Measurements from ENCODE around the gene AKT1S1. TPM values are rescaled to one million over a fixed set of nuclear protein-coding genes. Genes with fewer than 3 reads are reported as not detected.

The AKT1S1 gene
- total and polyA plus RNA-seq, 7 donors: 48.0 to 103 (median 57.7) TPM

GRCh38 chr19:49856574-49857021, 20.6 kb downstream of the AKT1S1 start:
- Histone ChIP-seq H3K27me3 (ENCODE audit: insufficient read depth in 3 of 3, low read length in 2 of 3) (no peaks in the 10 kb centered on the region), H3K27ac (no peak overlapping the region), H3K4me3 (no peak overlapping the region), H3K9me3 (no peaks in the 10 kb centered on the region), H3K4me1 (peaks cover 21% of the 10 kb centered on the region), H3K36me3 (ENCODE audit: insufficient read depth in 1 of 2, low read depth in 1 of 2) (peaks cover 7 to 73% of the 10 kb centered on the region in 2 donors)
- WGBS, 3 donors: 90 to 93% (median 92%) methylated on average over 13 to 18 of the region's 18 CpGs
- intact Hi-C loops (cut with DNase I): no loop called here
- ATAC-seq (no peak), DNase-seq (peak in 1 of 2 donors; percentile 52)
- TF ChIP-seq CTCF (IDR thresholded peaks at IDR 0.05): no peak

GRCh38 chr19:49855676-49856573, 21.2 kb downstream of the AKT1S1 start:
- no peaks in the 10 kb centered on the region for H3K9me3 ChIP-seq
- intact Hi-C loops (cut with DNase I): no loop called here
- no peaks in the 10 kb centered on the region for H3K27me3 ChIP-seq (ENCODE audit: insufficient read depth in 3 of 3, low read length in 2 of 3)
- no peak for ATAC-seq
- H3K36me3 ChIP-seq (ENCODE audit: insufficient read depth in 1 of 2, low read depth in 1 of 2): peaks cover 7 to 67% of the 10 kb centered on the region in 2 donors
- no peak for TF ChIP-seq CTCF (IDR thresholded peaks at IDR 0.05)
- DNase-seq: no peak
- H3K27ac ChIP-seq: no peak overlapping the region
- no peak overlapping the region for H3K4me3 ChIP-seq
- H3K4me1 ChIP-seq: peaks cover 21% of the 10 kb centered on the region
- WGBS, 3 donors: 74 to 82% (median 81%) methylated on average over 16 to 21 of the region's 21 CpGs

GRCh38 chr19:49855277-49855675, 21.9 kb downstream of the AKT1S1 start:
- ATAC-seq (no peak), DNase-seq (peak in 1 of 2 donors; percentile 47)
- Histone ChIP-seq H3K9me3 (no peaks in the 10 kb centered on the region), H3K36me3 (ENCODE audit: insufficient read depth in 1 of 2, low read depth in 1 of 2) (peaks cover 7 to 60% of the 10 kb centered on the region in 2 donors), H3K4me1 (peaks cover 21% of the 10 kb centered on the region), H3K4me3 (no peak overlapping the region), H3K27me3 (ENCODE audit: insufficient read depth in 3 of 3, low read length in 2 of 3) (no peaks in the 10 kb centered on the region), H3K27ac (no peak overlapping the region)
- TF ChIP-seq CTCF (IDR thresholded peaks at IDR 0.05): no peak
- WGBS, 3 donors: 82 to 91% (median 88%) methylated on average over 12 of the region's 12 CpGs
- intact Hi-C loops (cut with DNase I): no loop called here

- Histone ChIP-seq H3K36me3 (ENCODE audit: insufficient read depth in 1 of 2, low read depth in 1 of 2) (peaks cover 3 to 54% of the 10 kb centered on the region in 2 donors), H3K27ac (no peak overlapping the region), H3K4me3 (no peak overlapping the region), H3K4me1 (peaks cover 24% of the 10 kb centered on the region), H3K27me3 (ENCODE audit: insufficient read depth in 3 of 3, low read length in 2 of 3) (no peaks in the 10 kb centered on the region), H3K9me3 (no peaks in the 10 kb centered on the region)
- peak; percentile 16 to 42 for DNase-seq
- no peak for ATAC-seq
- intact Hi-C loops (cut with DNase I): loop anchor here in 1 of 2 donors (5.0 kb wide), 1 partner anchor 37 kb away; the partner anchor contains the start of gene MED25
- no peak for TF ChIP-seq CTCF (IDR thresholded peaks at IDR 0.05)
- WGBS, 3 donors: 81 to 90% (median 86%) methylated on average over 33 to 39 of the region's 39 CpGs
These were observed 22.5 kb downstream of the AKT1S1 start for GRCh38 chr19:49854378-49855263.

Measured in psoas muscle (tissue), 8 donors.